NCI-H1105 (cell line): ENCODE data around the gene SLC10A2.

ENCODE experiments used
- DNase-seq: peaks from one replicate; lab custom pipeline; 2025; lab: John Stamatoyannopoulos, UW

The SLC10A2 gene

GRCh38 chr13:103046676-103047075 is 19.5 kb downstream of the SLC10A2 start:
- DNase-seq = no peak

GRCh38 chr13:103044056-103044455 is 22.2 kb downstream of the SLC10A2 start:
- no peak for DNase-seq

GRCh38 chr13:103040006-103040405 is 26.2 kb downstream of the SLC10A2 start:
- no peak for DNase-seq

GRCh38 chr13:103039183-103039582 is 27.0 kb downstream of the SLC10A2 start:
- no peak for DNase-seq

- DNase-seq = no peak
Measured at GRCh38 chr13:103036268-103036667, 29.9 kb downstream of the SLC10A2 start.

GRCh38 chr13:103033999-103034398 is 32.2 kb downstream of the SLC10A2 start:
- DNase-seq = no peak

- DNase-seq = no peak
Measured at GRCh38 chr13:103031332-103031873, 34.8 kb downstream of the SLC10A2 start.

GRCh38 chr13:103030776-103031175 is 35.4 kb downstream of the SLC10A2 start:
- DNase-seq = no peak

GRCh38 chr13:103029798-103030197 is 36.4 kb downstream of the SLC10A2 start:
- no peak for DNase-seq

- no peak for DNase-seq
Measured at GRCh38 chr13:103022336-103022735, 43.9 kb downstream of the SLC10A2 start.

- DNase-seq = no peak
Measured at GRCh38 chr13:103018556-103018955, 47.7 kb downstream of the SLC10A2 start.

GRCh38 chr13:103012646-103013045 is 53.6 kb downstream of the SLC10A2 start:
- no peak for DNase-seq

GRCh38 chr13:103009051-103009840 is 57.0 kb downstream of the SLC10A2 start:
- DNase-seq = no peak

GRCh38 chr13:103007427-103007762 is 58.8 kb downstream of the SLC10A2 start:
- no peak for DNase-seq

- DNase-seq = no peak
Measured at GRCh38 chr13:103006641-103007426, 59.4 kb downstream of the SLC10A2 start.

- DNase-seq = no peak
Measured at GRCh38 chr13:103004661-103005345, 61.4 kb downstream of the SLC10A2 start.

GRCh38 chr13:103003631-103004030 is 62.6 kb downstream of the SLC10A2 start:
- no peak for DNase-seq

- DNase-seq = no peak
Measured at GRCh38 chr13:103002279-103002678, 63.9 kb downstream of the SLC10A2 start.

GRCh38 chr13:103000157-103000556 is 66.1 kb downstream of the SLC10A2 start:
- no peak for DNase-seq

GRCh38 chr13:102999499-102999898 is 66.7 kb downstream of the SLC10A2 start:
- no peak for DNase-seq
